Fibroblast of lung (primary cell): ENCODE measurements around the gene RPL7A. TPM values are rescaled to one million over a fixed set of nuclear protein-coding genes. Genes with fewer than 3 reads are reported as not detected.

Experiments
- DNase-seq, 2 donors: peaks; one replicate each; pipeline versions ENCODE4 v3.0.0 to v3.0.0-alpha.2; 2010; ENCODE audit warnings: low read depth in 2 of 2
- H2AFZ ChIP-seq: 2 replicates; pipeline ENCODE4 v1.5.1; 2012; ENCODE audit warnings: low read length, control low read depth, inconsistent platforms
- H3K27ac ChIP-seq: 2 replicates; pipeline ENCODE4 v1.5.1; 2011; ENCODE audit warnings: low read length, control low read depth; ENCODE audit not compliant: insufficient read depth
- H3K27me3 ChIP-seq: 2 replicates; pipeline ENCODE4 v1.5.1; 2011; ENCODE audit warnings: mild to moderate bottlenecking, low read length; ENCODE audit not compliant: control insufficient read depth, insufficient read depth
- H3K36me3 ChIP-seq: 2 replicates; pipeline ENCODE4 v1.5.1; 2011; ENCODE audit warnings: low read length; ENCODE audit not compliant: control insufficient read depth, insufficient read depth
- H3K4me1 ChIP-seq: 2 replicates; pipeline ENCODE4 v1.5.1; 2011; ENCODE audit warnings: low read length; ENCODE audit not compliant: control insufficient read depth, insufficient read depth; ENCODE audit errors: extremely low read depth
- H3K4me2 ChIP-seq: 2 replicates; pipeline ENCODE4 v1.5.1; 2011; ENCODE audit warnings: low read length, control low read depth; ENCODE audit not compliant: insufficient read depth; ENCODE audit errors: extremely low read depth
- H3K4me3 ChIP-seq, 4 experiments: fragments of 200-600 bp in 1 of 4; sonication (generic) in 1 of 4; replicated peaks in 1 of 4; 2 replicates each; pipeline ENCODE4 v1.5.1; 2011 to 2016; ENCODE audit warnings: low read length in 4 of 4, low read depth in 3 of 4, mild to moderate bottlenecking in 3 of 4, control low read depth in 2 of 4, inconsistent platforms in 1 of 4, mixed read lengths in 1 of 4; ENCODE audit not compliant: insufficient read depth in 1 of 4; ENCODE audit errors: control extremely low read depth in 1 of 4
- H3K79me2 ChIP-seq: 2 replicates; pipeline ENCODE4 v1.5.1; 2012; ENCODE audit warnings: mild to moderate bottlenecking, low read length, inconsistent platforms; ENCODE audit not compliant: control insufficient read depth, insufficient read depth
- H3K9ac ChIP-seq: 2 replicates; pipeline ENCODE4 v1.5.1; 2011; ENCODE audit warnings: mild to moderate bottlenecking, low read length, control low read depth; ENCODE audit not compliant: insufficient read depth
- H3K9me3 ChIP-seq: 2 replicates; pipeline ENCODE4 v1.5.1; 2012; ENCODE audit warnings: low read depth, low read length; ENCODE audit not compliant: control insufficient read depth, insufficient read depth
- H4K20me1 ChIP-seq: 2 replicates; pipeline ENCODE4 v1.5.1; 2011; ENCODE audit warnings: low read length; ENCODE audit not compliant: control insufficient read depth, insufficient read depth; ENCODE audit errors: extremely low read depth
- CTCF ChIP-seq, 2 donors: IDR thresholded peaks in 1 of 2; conservative IDR thresholded peaks in 1 of 2; 1 replicate in 1 of 2; 2 replicates in 1 of 2; pipeline ENCODE4 v1.5.1; 2011 to 2012; ENCODE audit warnings: low read length in 2 of 2, control low read depth in 1 of 2, inconsistent platforms in 1 of 2, low read depth in 1 of 2, mild to moderate bottlenecking in 1 of 2
- EZH2 ChIP-seq: IDR thresholded peaks from 2 replicates; pipeline ENCODE4 v1.5.1; 2012; ENCODE audit warnings: low read length, control low read depth, mild to moderate bottlenecking; ENCODE audit errors: missing control alignments
- polyA plus RNA-seq, 2 donors: library from polyadenylated mRNA; depleted of rRNA in 1 of 2; stranded (reverse) in 1 of 2; unstranded in 1 of 2; fragments of >200 nt; gene quantifications; 2 replicates each; pipeline ENCODE4 v1.2.1, GENCODE V29; 2011 to 2012; ENCODE audit warnings: missing spikeins in 1 of 2
- total RNA-seq: library from RNA; depleted of rRNA; stranded (reverse); fragments of >200 nt; gene quantifications from 2 replicates; pipeline ENCODE4 v1.2.1, GENCODE V29; 2014

RPL7A gene
- total and polyA plus RNA-seq, 2 donors (not counting 1 experiment from before 2014, with no cell fraction given): 1,820 to 2,991 TPM

- Histone ChIP-seq H3K79me2 (no peaks in the 10 kb centered on the region), H3K27me3 (no peaks in the 10 kb centered on the region), H3K4me3 (no peak overlapping the region), H2AFZ (no peak overlapping the region), H3K4me1 (no peaks in the 10 kb centered on the region), H4K20me1 (no peaks in the 10 kb centered on the region), H3K9ac (no peak overlapping the region), H3K36me3 (no peaks in the 10 kb centered on the region), H3K9me3 (no peaks in the 10 kb centered on the region), H3K4me2 (no peak overlapping the region), H3K27ac (no peak overlapping the region)
- no peak for DNase-seq
- TF ChIP-seq CTCF (conservative IDR thresholded peaks at IDR 0.05 in 1 of 2, IDR thresholded peaks at IDR 0.05 in 1 of 2; ENCODE audit: low read depth in 1 of 2, low read length in 2 of 2) (no peak), EZH2 (no peak)
Observed at GRCh38 chr9:133320421-133320881, 27.6 kb upstream of the RPL7A start.

- H2AFZ ChIP-seq: no peak overlapping the region
- no peaks in the 10 kb centered on the region for H3K36me3 ChIP-seq
- H3K27ac ChIP-seq: no peak overlapping the region
- no peaks in the 10 kb centered on the region for H3K79me2 ChIP-seq
- H3K9me3 ChIP-seq: no peaks in the 10 kb centered on the region
- H4K20me1 ChIP-seq: no peaks in the 10 kb centered on the region
- H3K4me3 ChIP-seq: no peak overlapping the region
- H3K27me3 ChIP-seq: no peaks in the 10 kb centered on the region
- TF ChIP-seq EZH2 (no peak), CTCF (conservative IDR thresholded peaks at IDR 0.05 in 1 of 2, IDR thresholded peaks at IDR 0.05 in 1 of 2; ENCODE audit: low read depth in 1 of 2, low read length in 2 of 2) (no peak)
- DNase-seq: no peak
- H3K4me2 ChIP-seq: no peak overlapping the region
- H3K9ac ChIP-seq: no peak overlapping the region
- no peaks in the 10 kb centered on the region for H3K4me1 ChIP-seq
Observed at GRCh38 chr9:133321411-133321935, 26.5 kb upstream of the RPL7A start.

GRCh38 chr9:133322701-133323100 is 25.3 kb upstream of the RPL7A start:
- H2AFZ ChIP-seq: no peak overlapping the region
- no peaks in the 10 kb centered on the region for H3K79me2 ChIP-seq
- H3K4me3 ChIP-seq: no peak overlapping the region
- H3K9ac ChIP-seq: no peak overlapping the region
- no peaks in the 10 kb centered on the region for H4K20me1 ChIP-seq
- H3K4me1 ChIP-seq: no peaks in the 10 kb centered on the region
- no peaks in the 10 kb centered on the region for H3K36me3 ChIP-seq
- no peaks in the 10 kb centered on the region for H3K9me3 ChIP-seq
- no peak for DNase-seq
- TF ChIP-seq CTCF (conservative IDR thresholded peaks at IDR 0.05 in 1 of 2, IDR thresholded peaks at IDR 0.05 in 1 of 2; ENCODE audit: low read depth in 1 of 2, low read length in 2 of 2) (no peak), EZH2 (no peak)
- H3K27ac ChIP-seq: no peak overlapping the region
- no peak overlapping the region for H3K4me2 ChIP-seq
- H3K27me3 ChIP-seq: no peaks in the 10 kb centered on the region
